OCI-LY7 (cell line): ENCODE measurements around the gene FAM185A. TPM values are rescaled to one million over a fixed set of nuclear protein-coding genes. Genes with fewer than 3 reads are reported as not detected.
"Not testable (repeated sequence)": the region's sequence is repeated elsewhere in the genome, so short reads cannot be mapped to it uniquely, and the experiment has no call there.

Experiments used
- BruUV-seq: library from RNA; stranded (reverse); fragments of 400-500 nt; replicated peaks from 2 replicates; lab custom pipeline; 2021; lab: Mats Ljungman, UMichigan
- CTCF ChIA-PET: fragments of 300-600 bp; sonication (Branson Sonifier 250); formaldehyde crosslinking; loops from one replicate; lab custom pipeline; 2022; ENCODE audit warnings: antibody characterized with exemption; ENCODE audit not compliant: unreplicated experiment; lab: Charles Lee
- POLR2A ChIA-PET: fragments of 300-600 bp; sonication (Branson Sonifier 250); formaldehyde crosslinking; loops from one replicate; lab custom pipeline; 2022; ENCODE audit warnings: antibody characterized with exemption; lab: Charles Lee
- DNase-seq: peaks from one replicate; pipeline ENCODE4 v3.0.0-alpha.2; 2015; ENCODE audit warnings: low spot score
- H2AFZ ChIP-seq: fragments of 200-600 bp; sonication (generic), shearing (Covaris generic); 2 replicates; pipeline ENCODE4 v1.6.1; 2014; ENCODE audit warnings: mild to moderate bottlenecking, antibody characterized with exemption, low read length, moderate library complexity
- H3K27ac ChIP-seq: fragments of 200-600 bp; sonication (generic); 2 replicates; pipeline ENCODE4 v1.5.1; 2014; ENCODE audit warnings: mixed run types, low read depth, mild to moderate bottlenecking, moderate library complexity, low read length, inconsistent platforms; ENCODE audit not compliant: poor library complexity, severe bottlenecking
- H3K36me3 ChIP-seq: fragments of 200-600 bp; sonication (generic); 2 replicates; pipeline ENCODE4 v1.6.1; 2014; ENCODE audit warnings: mild to moderate bottlenecking, antibody characterized with exemption, low read length, moderate library complexity, mixed read lengths; ENCODE audit not compliant: insufficient read depth
- H3K4me1 ChIP-seq: fragments of 200-600 bp; sonication (generic); 2 replicates; pipeline ENCODE4 v1.5.1; 2014; ENCODE audit warnings: mild to moderate bottlenecking, low read length; ENCODE audit not compliant: insufficient read depth, poor library complexity, severe bottlenecking
- H3K4me2 ChIP-seq: fragments of 200-600 bp; sonication (generic); 2 replicates; pipeline ENCODE4 v1.6.1; 2014; ENCODE audit warnings: mild to moderate bottlenecking, low read length
- H3K4me3 ChIP-seq: fragments of 200-600 bp; sonication (generic); 2 replicates; pipeline ENCODE4 v1.5.1; 2014; ENCODE audit warnings: mild to moderate bottlenecking, low read depth, low read length; ENCODE audit not compliant: poor library complexity, severe bottlenecking
- H3K79me2 ChIP-seq: fragments of 200-600 bp; sonication (generic); 2 replicates; pipeline ENCODE4 v1.6.1; 2016; ENCODE audit warnings: low read depth, mild to moderate bottlenecking, low read length, moderate library complexity, mixed read lengths; ENCODE audit not compliant: insufficient read depth
- H3K9me2 ChIP-seq: fragments of 200-600 bp; sonication (generic); 2 replicates; pipeline ENCODE4 v1.6.1; 2016; ENCODE audit warnings: mild to moderate bottlenecking, low read length, mixed read lengths; ENCODE audit not compliant: insufficient read depth
- H3K9me3 ChIP-seq: fragments of 200-600 bp; sonication (generic); 2 replicates; pipeline ENCODE4 v1.6.1; 2014; ENCODE audit warnings: mild to moderate bottlenecking, mixed run types, low read length, mixed read lengths
- H4K20me1 ChIP-seq: fragments of 200-600 bp; sonication (generic); 2 replicates; pipeline ENCODE4 v1.6.1; 2014; ENCODE audit warnings: mild to moderate bottlenecking, antibody characterized with exemption, low read length, moderate library complexity, mixed read lengths; ENCODE audit not compliant: insufficient read depth
- CTCF ChIP-seq: fragments of 200-600 bp; sonication (generic); conservative IDR thresholded peaks from 2 replicates; pipeline ENCODE4 v1.5.1; 2014; ENCODE audit warnings: mild to moderate bottlenecking, antibody characterized with exemption, low read length, moderate library complexity, mixed read lengths
- EZH2phosphoT487 ChIP-seq: fragments of 200-600 bp; sonication (generic); IDR thresholded peaks from 2 replicates; pipeline ENCODE4 v1.6.1; 2018; ENCODE audit warnings: low read depth, borderline replicate concordance, mild to moderate bottlenecking, mixed run types, antibody characterized with exemption, low read length, moderate library complexity, mixed read lengths
- intact Hi-C: fragments of 100-400 bp; cut with micrococcal nuclease; formaldehyde crosslinking; loops from one replicate; pipeline ENCODE4 v1.10.0; 2022; ENCODE audit not compliant: unreplicated experiment
- total RNA-seq, 2 experiments: library from RNA; depleted of rRNA in 1 of 2; stranded (reverse); fragments of >200 nt in 1 of 2; shearing (Covaris generic) in 1 of 2; gene quantifications; 2 replicates each; pipeline ENCODE4 v1.2.3, GENCODE V29; 2014 to 2022

The FAM185A gene
- total RNA-seq, 2 experiments from 2014 or later = 10.3 to 10.4 TPM

GRCh38 chr7:102836191-102836919, 87.6 kb downstream of the FAM185A start:
- Histone ChIP-seq H3K9me2 (no peaks in the 10 kb centered on the region), H3K4me3 (no peak overlapping the region), H3K4me2 (no peak overlapping the region), H3K79me2 (no peaks in the 10 kb centered on the region), H2AFZ (no peak overlapping the region), H3K4me1 (no peaks in the 10 kb centered on the region), H3K27ac (no peak overlapping the region), H3K9me3 (no peaks in the 10 kb centered on the region), H3K36me3 (no peaks in the 10 kb centered on the region), H4K20me1 (no peaks in the 10 kb centered on the region)
- DNase-seq = no peak
- intact Hi-C loops = no loop called here
- ChIA-PET CTCF (no interaction called here), POLR2A (interaction anchor here (0.9 kb wide), 1 partner anchor 17 kb away, joined by 3 read pairs; no protein-coding TSS in a partner anchor)
- no peak for TF ChIP-seq CTCF
- no peak for TF ChIP-seq EZH2phosphoT487
- no TSS peak for BruUV-seq

GRCh38 chr7:102836977-102837376, 88.2 kb downstream of the FAM185A start:
- no peak overlapping the region for H3K27ac ChIP-seq
- no peak for DNase-seq
- BruUV-seq = no TSS peak
- POLR2A ChIA-PET = no interaction called here
- no peak for TF ChIP-seq EZH2phosphoT487
- TF ChIP-seq CTCF = no peak
- H3K36me3 ChIP-seq = no peaks in the 10 kb centered on the region
- H3K9me2 ChIP-seq = no peaks in the 10 kb centered on the region
- no peaks in the 10 kb centered on the region for H3K79me2 ChIP-seq
- intact Hi-C loops = no loop called here
- H2AFZ ChIP-seq = no peak overlapping the region
- H3K4me3 ChIP-seq = no peak overlapping the region
- CTCF ChIA-PET = no interaction called here
- H3K4me1 ChIP-seq = no peaks in the 10 kb centered on the region
- no peak overlapping the region for H3K4me2 ChIP-seq
- H4K20me1 ChIP-seq = no peaks in the 10 kb centered on the region
- H3K9me3 ChIP-seq = no peaks in the 10 kb centered on the region

- no peaks in the 10 kb centered on the region for H3K9me3 ChIP-seq
- ChIA-PET CTCF (no interaction called here), POLR2A (interaction anchor here (0.6 to 0.7 kb wide), 2 partner anchors 11 to 1430 kb away, joined by 3 to 4 read pairs; no protein-coding TSS in a partner anchor)
- H3K4me2 ChIP-seq = no peak overlapping the region
- H3K79me2 ChIP-seq = no peaks in the 10 kb centered on the region
- BruUV-seq = no TSS peak
- no peak for DNase-seq
- H3K4me3 ChIP-seq = no peak overlapping the region
- no peaks in the 10 kb centered on the region for H3K4me1 ChIP-seq
- no peaks in the 10 kb centered on the region for H3K9me2 ChIP-seq
- intact Hi-C loops = no loop called here
- no peak overlapping the region for H3K27ac ChIP-seq
- H2AFZ ChIP-seq = no peak overlapping the region
- H4K20me1 ChIP-seq = no peaks in the 10 kb centered on the region
- no peak for TF ChIP-seq CTCF
- TF ChIP-seq EZH2phosphoT487 = no peak
- no peaks in the 10 kb centered on the region for H3K36me3 ChIP-seq
Measured at GRCh38 chr7:102837802-102838201, 89.0 kb downstream of the FAM185A start.

- H3K27ac ChIP-seq, H2AFZ ChIP-seq, H4K20me1 ChIP-seq, DNase-seq, CTCF ChIA-PET, H3K9me2 ChIP-seq, H3K4me1 ChIP-seq, BruUV-seq, H3K4me2 ChIP-seq, H3K36me3 ChIP-seq, H3K79me2 ChIP-seq, H3K4me3 ChIP-seq, intact Hi-C loops, H3K9me3 ChIP-seq, POLR2A ChIA-PET: not testable (repeated sequence)
Measured at GRCh38 chr7:102838572-102839101, 89.8 kb downstream of the FAM185A start.
